PC-3 (cell line): Measurements from ENCODE around the gene TEX13C. TPM values are rescaled to one million over a fixed set of nuclear protein-coding genes. Genes with fewer than 3 reads are reported as not detected.
A peak's percentile ranks its signal among the peaks of the same experiment; 100 is the strongest.

Experiments
- ATAC-seq: fragments of 200-7000 bp; cut with Tn5 transposase; 2 replicates; pipeline ENCODE4 v1.9.1; 2020; ENCODE audit warnings: mild to moderate bottlenecking, moderate library complexity
- BruUV-seq: library from RNA; stranded (reverse); fragments of 400-500 nt; replicated peaks from 2 replicates; lab custom pipeline; 2021; lab: Mats Ljungman, UMichigan
- CTCF ChIA-PET: fragments of 300-600 bp; sonication (Branson Sonifier 250); formaldehyde crosslinking; loops from one replicate; lab custom pipeline; 2022; ENCODE audit warnings: antibody characterized with exemption; lab: Charles Lee
- POLR2A ChIA-PET: fragments of 300-600 bp; sonication (Branson Sonifier 250); formaldehyde crosslinking; loops from one replicate; lab custom pipeline; 2022; ENCODE audit warnings: antibody characterized with exemption; ENCODE audit not compliant: unreplicated experiment; lab: Charles Lee
- DNase-seq: peaks from one replicate; pipeline ENCODE4 v3.0.0-alpha.2; 2015
- H2AFZ ChIP-seq: fragments of 300-600 bp; sonication (generic); 2 replicates; pipeline ENCODE4 v1.6.0; 2016; ENCODE audit warnings: antibody characterized with exemption, low read length
- H3F3A ChIP-seq: fragments of 300-600 bp; sonication (generic); one replicate; pipeline ENCODE4 v1.6.0; 2017; ENCODE audit warnings: antibody characterized with exemption, low read length, control low read depth, mild to moderate bottlenecking; ENCODE audit not compliant: unreplicated experiment
- H3K27ac ChIP-seq: fragments of 300-600 bp; sonication (generic); 2 replicates; pipeline ENCODE4 v1.5.1; 2016; ENCODE audit warnings: mild to moderate bottlenecking, low read length
- H3K27me3 ChIP-seq: fragments of 300-600 bp; sonication (generic); 2 replicates; pipeline ENCODE4 v1.6.1; 2016; ENCODE audit warnings: low read length, mixed read lengths
- H3K36me3 ChIP-seq: fragments of 300-600 bp; sonication (generic); 2 replicates; pipeline ENCODE4 v1.6.1; 2016; ENCODE audit warnings: low read depth, mixed run types, low read length, mixed read lengths
- H3K4me1 ChIP-seq: fragments of 300-600 bp; sonication (generic); 2 replicates; pipeline ENCODE4 v1.5.1; 2016; ENCODE audit warnings: low read length; ENCODE audit not compliant: insufficient read depth
- H3K4me2 ChIP-seq: fragments of 300-600 bp; sonication (generic); 2 replicates; pipeline ENCODE4 v1.6.0; 2016; ENCODE audit warnings: low read length
- H3K4me3 ChIP-seq: fragments of 300-600 bp; sonication (generic); 2 replicates; pipeline ENCODE4 v1.5.1; 2016; ENCODE audit warnings: mild to moderate bottlenecking, low read length, mixed read lengths
- H3K79me2 ChIP-seq: fragments of 300-600 bp; sonication (generic); 2 replicates; pipeline ENCODE4 v1.6.1; 2017; ENCODE audit warnings: low read length, mixed read lengths
- H3K9ac ChIP-seq: fragments of 300-600 bp; sonication (generic); 2 replicates; pipeline ENCODE4 v1.6.0; 2016; ENCODE audit warnings: mild to moderate bottlenecking, low read length
- H3K9me2 ChIP-seq: fragments of 300-600 bp; sonication (generic); replicated peaks from 2 replicates; pipeline ENCODE4 v1.6.1; 2016; ENCODE audit warnings: mixed run types, low read length, mixed read lengths
- H3K9me3 ChIP-seq: fragments of 300-600 bp; sonication (generic); 2 replicates; pipeline ENCODE4 v1.6.1; 2016; ENCODE audit warnings: low read length, mixed read lengths
- H4K20me1 ChIP-seq: fragments of 300-600 bp; sonication (generic); 2 replicates; pipeline ENCODE4 v1.6.1; 2016; ENCODE audit warnings: low read length, mixed read lengths
- CTCF ChIP-seq: fragments of 300-600 bp; sonication (generic); conservative IDR thresholded peaks from 2 replicates; pipeline ENCODE4 v1.5.1; 2017; ENCODE audit warnings: antibody characterized with exemption, low read depth, mild to moderate bottlenecking, low read length
- EZH2 ChIP-seq: fragments of 300-600 bp; sonication (generic); IDR thresholded peaks from one replicate; pipeline ENCODE4 v1.6.1; 2017; ENCODE audit warnings: antibody characterized with exemption, mild to moderate bottlenecking, low read length; ENCODE audit not compliant: unreplicated experiment
- EZH2phosphoT487 ChIP-seq: fragments of 300-600 bp; sonication (generic); IDR thresholded peaks from 2 replicates; pipeline ENCODE4 v1.6.1; 2018; ENCODE audit warnings: mild to moderate bottlenecking, antibody characterized with exemption, low read length, borderline replicate concordance
- intact Hi-C: fragments of 100-400 bp; cut with micrococcal nuclease; formaldehyde crosslinking; loops from 2 replicates; pipeline ENCODE4 v1.9.0; 2023
- total RNA-seq: library from RNA; depleted of rRNA; stranded (reverse); fragments of >200 nt; gene quantifications from 2 replicates; pipeline ENCODE4 v1.2.3, GENCODE V29; 2014

Gene TEX13C
- total RNA-seq, 1 experiment from 2014 or later, result not detected

- H3F3A ChIP-seq, result no peaks in the 10 kb centered on the region
- H4K20me1 ChIP-seq, result no peaks in the 10 kb centered on the region
- H3K27ac ChIP-seq, result peak overlapping the region; percentile 98
- H3K4me3 ChIP-seq, result no peak overlapping the region
- no peak for DNase-seq
- no peaks in the 10 kb centered on the region for H3K36me3 ChIP-seq
- H3K4me1 ChIP-seq, result peaks cover 34% of the 10 kb centered on the region
- H3K9me2 ChIP-seq, result no peaks in the 10 kb centered on the region
- intact Hi-C loops, result no loop called here
- no peaks in the 10 kb centered on the region for H3K9me3 ChIP-seq
- H3K4me2 ChIP-seq, result no peak overlapping the region
- H3K79me2 ChIP-seq, result no peaks in the 10 kb centered on the region
- no peak overlapping the region for H3K9ac ChIP-seq
- ATAC-seq, result no peak
- ChIA-PET POLR2A (no interaction called here), CTCF (no interaction called here)
- TF ChIP-seq EZH2, result no peak
- no peak for TF ChIP-seq EZH2phosphoT487
- no peak for TF ChIP-seq CTCF
- no TSS peak for BruUV-seq
- H3K27me3 ChIP-seq, result no peaks in the 10 kb centered on the region
- H2AFZ ChIP-seq, result no peak overlapping the region
Measured at GRCh38 chrX:125288343-125288742, 31.3 kb upstream of the TEX13C start.

- ChIA-PET POLR2A (no interaction called here), CTCF (no interaction called here)
- Histone ChIP-seq H4K20me1 (no peaks in the 10 kb centered on the region), H3K27me3 (no peaks in the 10 kb centered on the region), H2AFZ (no peak overlapping the region), H3K36me3 (no peaks in the 10 kb centered on the region), H3K9ac (peak overlapping the region; percentile 73), H3K9me3 (no peaks in the 10 kb centered on the region), H3K27ac (peak overlapping the region; percentile 98), H3K4me1 (peaks cover 43% of the 10 kb centered on the region), H3K4me2 (peak overlapping the region; percentile 79), H3F3A (peaks cover 3% of the 10 kb centered on the region), H3K4me3 (peak overlapping the region; percentile 46), H3K79me2 (no peaks in the 10 kb centered on the region), H3K9me2 (no peaks in the 10 kb centered on the region)
- no TSS peak for BruUV-seq
- intact Hi-C loops, result no loop called here
- DNase-seq, result peak; percentile 83
- no peak for TF ChIP-seq EZH2phosphoT487
- no peak for TF ChIP-seq CTCF
- no peak for TF ChIP-seq EZH2
- peak; percentile 61 for ATAC-seq
Measured at GRCh38 chrX:125289209-125289608, 30.5 kb upstream of the TEX13C start.

- peak; percentile 64 for DNase-seq
- H3K36me3 ChIP-seq, result no peaks in the 10 kb centered on the region
- BruUV-seq, result no TSS peak
- peaks cover 3% of the 10 kb centered on the region for H3F3A ChIP-seq
- TF ChIP-seq EZH2 (no peak), EZH2phosphoT487 (no peak), CTCF (no peak)
- peak overlapping the region; percentile 46 for H3K4me3 ChIP-seq
- POLR2A ChIA-PET, result no interaction called here
- H3K4me1 ChIP-seq, result peaks cover 49% of the 10 kb centered on the region
- peak overlapping the region; percentile 79 for H3K4me2 ChIP-seq
- no peaks in the 10 kb centered on the region for H3K79me2 ChIP-seq
- no peaks in the 10 kb centered on the region for H3K9me2 ChIP-seq
- H2AFZ ChIP-seq, result no peak overlapping the region
- peak; percentile 64 for ATAC-seq
- H3K9me3 ChIP-seq, result no peaks in the 10 kb centered on the region
- H3K27ac ChIP-seq, result peak overlapping the region; percentile 98
- CTCF ChIA-PET, result interaction anchor here (0.7 kb wide), 1 partner anchor 419 kb away, joined by 5 read pairs; no protein-coding TSS in a partner anchor
- no peaks in the 10 kb centered on the region for H3K27me3 ChIP-seq
- no peaks in the 10 kb centered on the region for H4K20me1 ChIP-seq
- intact Hi-C loops, result loop anchor here (2.0 to 10.0 kb wide), 2 partner anchors 41 to 85 kb away; no protein-coding TSS in a partner anchor
- H3K9ac ChIP-seq, result peak overlapping the region; percentile 73
Measured at GRCh38 chrX:125289920-125290319, 29.8 kb upstream of the TEX13C start.
